ENCODE results near the gene RPL18.
"Not testable (repeated sequence)": the region's sequence is repeated elsewhere in the genome, so short reads cannot be mapped to it uniquely, and the experiment has no call there.

Gene RPL18

GRCh38 chr19:48618916-48619691, at the start of gene RPL18, which contains the start of gene SPHK2:
TSS of gene RPL18 (minus strand) at chr19:48619178. CDS start at chr19:48619143, 35 bp downstream.
TSS of gene SPHK2 (plus strand) at chr19:48619506. CDS start at chr19:48620515, 1,009 bp downstream.
- no peak for TF ChIP-seq ZNF274 (IDR thresholded peaks at IDR 0.05; ENCODE audit: low read depth, low read length)
- H3K4me3 ChIP-seq (ENCODE audit: low read length): peak within 1 kb of the TSS; percentile 97

GRCh38 chr19:48668761-48669160, 49.8 kb upstream of the RPL18 start:
- H3K4me3 ChIP-seq (ENCODE audit: low read length): no peak overlapping the region
- TF ChIP-seq ZNF274 (IDR thresholded peaks at IDR 0.05; ENCODE audit: low read depth, low read length): no peak

GRCh38 chr19:48668332-48668731, 49.4 kb upstream of the RPL18 start:
- H3K4me3 ChIP-seq (ENCODE audit: low read length): no peak overlapping the region
- no peak for TF ChIP-seq ZNF274 (IDR thresholded peaks at IDR 0.05; ENCODE audit: low read depth, low read length)

GRCh38 chr19:48665786-48666185, 46.8 kb upstream of the RPL18 start:
- H3K4me3 ChIP-seq (ENCODE audit: low read length): no peak overlapping the region
- TF ChIP-seq ZNF274 (IDR thresholded peaks at IDR 0.05; ENCODE audit: low read depth, low read length): no peak

- no peak for TF ChIP-seq ZNF274 (IDR thresholded peaks at IDR 0.05; ENCODE audit: low read depth, low read length)
- no peak overlapping the region for H3K4me3 ChIP-seq (ENCODE audit: low read length)
Observed at GRCh38 chr19:48664476-48664875, 45.5 kb upstream of the RPL18 start.

- H3K4me3 ChIP-seq (ENCODE audit: low read length): no peak overlapping the region
- TF ChIP-seq ZNF274 (IDR thresholded peaks at IDR 0.05; ENCODE audit: low read depth, low read length): no peak
Observed at GRCh38 chr19:48663667-48664066, 44.7 kb upstream of the RPL18 start.

GRCh38 chr19:48661711-48662090, 42.7 kb upstream of the RPL18 start:
- no peak for TF ChIP-seq ZNF274 (IDR thresholded peaks at IDR 0.05; ENCODE audit: low read depth, low read length)
- H3K4me3 ChIP-seq (ENCODE audit: low read length): no peak overlapping the region

GRCh38 chr19:48660852-48661710, 42.1 kb upstream of the RPL18 start:
- no peak for TF ChIP-seq ZNF274 (IDR thresholded peaks at IDR 0.05; ENCODE audit: low read depth, low read length)
- H3K4me3 ChIP-seq (ENCODE audit: low read length): no peak overlapping the region

- H3K4me3 ChIP-seq (ENCODE audit: low read length): no peak overlapping the region
- TF ChIP-seq ZNF274 (IDR thresholded peaks at IDR 0.05; ENCODE audit: low read depth, low read length): no peak
Observed at GRCh38 chr19:48659768-48660167, 40.8 kb upstream of the RPL18 start.

GRCh38 chr19:48658483-48658882, 39.5 kb upstream of the RPL18 start:
- H3K4me3 ChIP-seq (ENCODE audit: low read length): no peak overlapping the region
- TF ChIP-seq ZNF274 (IDR thresholded peaks at IDR 0.05; ENCODE audit: low read depth, low read length): no peak

GRCh38 chr19:48657828-48658227, 38.9 kb upstream of the RPL18 start:
- H3K4me3 ChIP-seq (ENCODE audit: low read length): not testable (repeated sequence)

GRCh38 chr19:48656840-48657474, 38.0 kb upstream of the RPL18 start:
- no peak for TF ChIP-seq ZNF274 (IDR thresholded peaks at IDR 0.05; ENCODE audit: low read depth, low read length)
- H3K4me3 ChIP-seq (ENCODE audit: low read length): no peak overlapping the region

- no peak for TF ChIP-seq ZNF274 (IDR thresholded peaks at IDR 0.05; ENCODE audit: low read depth, low read length)
- H3K4me3 ChIP-seq (ENCODE audit: low read length): no peak overlapping the region
Observed at GRCh38 chr19:48654299-48655059, 35.5 kb upstream of the RPL18 start.

GRCh38 chr19:48651683-48652048, 32.7 kb upstream of the RPL18 start:
- no peak overlapping the region for H3K4me3 ChIP-seq (ENCODE audit: low read length)
- TF ChIP-seq ZNF274 (IDR thresholded peaks at IDR 0.05; ENCODE audit: low read depth, low read length): no peak
